Neural progenitor cell (in vitro differentiated cells): ENCODE measurements around the gene EIF2D.

Experiments
- EZH2 ChIP-seq: fragments of 200-600 bp; sonication (generic); IDR thresholded peaks from 2 replicates; pipeline ENCODE4 v1.6.1; 2017; ENCODE audit warnings: antibody characterized with exemption, mild to moderate bottlenecking, moderate library complexity
- EZH2phosphoT487 ChIP-seq: fragments of 200-600 bp; sonication (generic); IDR thresholded peaks from 2 replicates; pipeline ENCODE4 v1.6.1; 2017; ENCODE audit warnings: antibody characterized with exemption
- TF ChIP-seq, protein P1 (sequence below): fragments of 200-600 bp; sonication (generic); IDR thresholded peaks from 2 replicates; pipeline ENCODE4 v1.5.1; 2017; ENCODE audit warnings: antibody characterized with exemption, mild to moderate bottlenecking

GRCh38 chr1:206651014-206651413, 38.7 kb upstream of the EIF2D start:
- TF ChIP-seq, protein P1, sequence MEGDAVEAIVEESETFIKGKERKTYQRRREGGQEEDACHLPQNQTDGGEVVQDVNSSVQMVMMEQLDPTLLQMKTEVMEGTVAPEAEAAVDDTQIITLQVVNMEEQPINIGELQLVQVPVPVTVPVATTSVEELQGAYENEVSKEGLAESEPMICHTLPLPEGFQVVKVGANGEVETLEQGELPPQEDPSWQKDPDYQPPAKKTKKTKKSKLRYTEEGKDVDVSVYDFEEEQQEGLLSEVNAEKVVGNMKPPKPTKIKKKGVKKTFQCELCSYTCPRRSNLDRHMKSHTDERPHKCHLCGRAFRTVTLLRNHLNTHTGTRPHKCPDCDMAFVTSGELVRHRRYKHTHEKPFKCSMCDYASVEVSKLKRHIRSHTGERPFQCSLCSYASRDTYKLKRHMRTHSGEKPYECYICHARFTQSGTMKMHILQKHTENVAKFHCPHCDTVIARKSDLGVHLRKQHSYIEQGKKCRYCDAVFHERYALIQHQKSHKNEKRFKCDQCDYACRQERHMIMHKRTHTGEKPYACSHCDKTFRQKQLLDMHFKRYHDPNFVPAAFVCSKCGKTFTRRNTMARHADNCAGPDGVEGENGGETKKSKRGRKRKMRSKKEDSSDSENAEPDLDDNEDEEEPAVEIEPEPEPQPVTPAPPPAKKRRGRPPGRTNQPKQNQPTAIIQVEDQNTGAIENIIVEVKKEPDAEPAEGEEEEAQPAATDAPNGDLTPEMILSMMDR = no peak
- no peak for TF ChIP-seq EZH2
- TF ChIP-seq EZH2phosphoT487 = no peak
